Stimulated activated CD8-positive, alpha-beta memory T cell treated with anti-CD3 and anti-CD28 coated beads, Interleukin-12 subunit alpha, Interleukin-12 subunit beta, amount 100 ng/mL, for 24 hours (primary cell): ENCODE results near the gene DBNDD2.

Experiments
- DNase-seq: peaks from one replicate; pipeline ENCODE4 v3.0.0-alpha.2; 2020; ENCODE audit errors: extremely low read depth

The DBNDD2 gene, protein sequence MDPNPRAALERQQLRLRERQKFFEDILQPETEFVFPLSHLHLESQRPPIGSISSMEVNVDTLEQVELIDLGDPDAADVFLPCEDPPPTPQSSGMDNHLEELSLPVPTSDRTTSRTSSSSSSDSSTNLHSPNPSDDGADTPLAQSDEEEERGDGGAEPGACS

GRCh38 chr20:45407783-45408645 is at the start of gene DBNDD2:
Gene DBNDD2 (plus strand): TSS chr20:45408289. CDS start chr20:45408468, 179 bp downstream.
- no peak for DNase-seq

GRCh38 chr20:45359069-45359405 is 49.1 kb upstream of the DBNDD2 start:
- DNase-seq, result no peak

DNA sequence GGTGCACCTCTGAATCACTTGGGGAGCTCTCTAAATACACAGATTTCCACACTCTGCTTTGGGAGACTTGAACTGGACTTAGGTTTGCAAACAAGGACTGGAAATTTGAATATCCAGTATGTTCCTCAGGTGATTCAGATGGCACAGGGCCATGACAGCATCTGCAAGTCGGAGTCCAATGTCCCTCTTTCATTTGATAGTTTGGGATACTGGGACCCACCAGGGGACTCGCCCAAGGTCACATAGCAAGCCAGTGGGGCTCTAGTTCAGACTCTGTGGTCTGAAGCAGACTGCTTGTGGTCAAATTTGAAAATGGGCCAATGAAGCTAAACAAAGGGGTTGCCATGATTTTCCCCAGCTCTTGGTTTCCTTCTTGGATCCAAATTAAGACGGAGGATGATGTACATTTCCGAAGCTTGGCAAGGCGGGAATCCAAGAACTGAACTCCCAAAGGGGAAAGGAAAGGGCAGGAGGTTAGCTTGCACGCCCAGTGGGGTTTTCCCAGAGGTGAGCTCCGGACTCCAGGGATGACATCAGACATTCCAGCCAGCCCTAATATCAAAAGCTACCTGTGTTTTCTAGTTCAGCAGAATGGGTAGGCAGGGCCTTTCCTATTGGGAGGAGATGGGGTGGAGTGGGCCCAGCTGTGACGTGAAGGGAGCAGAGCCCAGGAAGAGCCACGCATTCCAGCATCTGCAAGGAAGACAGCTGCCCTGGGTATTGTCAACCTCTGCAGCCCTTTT is 48.5 kb upstream of the DBNDD2 start:
- no peak for DNase-seq

DNA sequence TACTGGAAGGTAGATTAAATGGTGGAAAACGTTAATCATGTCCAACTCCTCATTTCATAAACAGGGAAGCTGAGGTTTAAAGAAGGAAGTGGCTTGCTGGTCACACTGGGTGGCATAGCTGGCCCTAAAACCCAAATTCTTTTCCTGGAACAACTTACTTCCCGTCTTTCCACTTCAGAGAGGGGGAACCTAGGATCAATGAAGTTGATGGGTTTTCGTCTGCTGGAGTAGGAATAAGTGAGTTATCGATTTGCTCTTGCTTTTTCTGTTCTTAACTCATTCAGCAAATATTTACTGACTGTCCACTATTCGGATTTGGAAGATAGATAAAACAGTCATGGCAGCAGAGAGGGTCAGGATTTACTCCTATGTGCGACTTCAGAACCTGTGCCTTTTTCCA is 46.3 kb upstream of the DBNDD2 start:
- DNase-seq, result no peak

- peak; percentile 96 for DNase-seq
Observed at GRCh38 chr20:45362804-45363610, 45.1 kb upstream of the DBNDD2 start, which contains the start of gene SYS1. Gene SYS1 (plus strand): TSS chr20:45363156. CDS start chr20:45363532, 376 bp downstream.

DNA sequence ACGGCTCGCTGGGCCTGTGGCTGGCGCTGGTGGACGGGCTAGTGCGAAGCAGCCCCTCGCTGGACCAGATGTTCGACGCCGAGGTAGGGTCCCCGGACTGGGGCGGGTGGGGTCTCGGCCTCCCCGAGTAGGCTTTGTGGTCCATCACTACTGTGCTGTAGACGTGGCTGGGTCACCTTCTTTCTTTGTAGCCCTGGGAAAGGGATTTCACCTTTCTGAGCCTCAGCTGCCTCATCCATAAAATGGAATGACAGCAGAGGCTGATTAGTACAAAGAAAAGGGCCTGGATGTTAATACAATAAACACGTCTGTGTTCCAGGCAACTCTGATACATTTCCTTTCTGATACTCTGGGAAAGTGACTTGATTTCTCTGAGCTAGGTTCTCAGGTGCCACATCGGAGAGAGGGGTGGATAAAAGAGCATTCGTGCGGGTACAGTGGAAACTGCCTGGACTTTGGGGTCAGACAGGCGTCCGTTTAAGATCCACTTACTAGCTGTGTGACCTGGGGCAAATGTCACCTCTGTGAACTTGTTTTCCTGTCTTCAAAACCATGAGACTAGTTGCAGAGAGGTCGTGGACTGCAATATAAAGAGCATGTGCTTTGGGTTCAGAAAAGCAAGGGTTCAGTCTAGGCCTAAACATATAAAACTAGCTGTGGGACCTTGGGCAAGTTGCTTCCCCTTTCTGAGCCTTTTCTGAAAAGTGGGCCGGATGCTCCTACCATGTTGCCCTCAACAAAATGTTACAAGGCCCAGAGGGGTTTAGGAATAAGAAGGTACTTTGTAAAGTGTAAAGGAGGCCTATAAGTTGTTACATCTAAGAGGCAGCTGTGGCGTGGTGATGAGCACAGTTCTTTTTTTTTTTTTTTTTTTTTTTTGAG is 44.2 kb upstream of the DBNDD2 start:
- no peak for DNase-seq

- DNase-seq, result no peak
Observed at GRCh38 chr20:45365444-45365970, 42.6 kb upstream of the DBNDD2 start.

- DNase-seq, result no peak
Observed at GRCh38 chr20:45366192-45366591, 41.9 kb upstream of the DBNDD2 start.

DNA sequence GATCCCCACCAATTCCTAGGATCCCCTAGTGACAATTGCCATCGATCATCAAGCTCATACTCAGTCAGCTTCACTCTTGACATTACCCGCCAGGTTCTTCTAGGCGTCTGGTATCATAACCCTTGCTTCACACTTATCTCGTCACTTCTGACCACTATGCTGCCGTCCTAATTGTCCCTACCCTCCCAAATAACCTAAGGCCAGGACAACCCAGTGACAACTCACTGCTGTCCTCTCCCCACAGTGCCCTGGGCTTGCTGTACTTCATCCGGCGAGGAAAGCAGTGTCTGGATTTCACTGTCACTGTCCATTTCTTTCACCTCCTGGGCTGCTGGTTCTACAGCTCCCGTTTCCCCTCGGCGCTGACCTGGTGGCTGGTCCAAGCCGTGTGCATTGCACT is 41.5 kb upstream of the DBNDD2 start:
- no peak for DNase-seq

GRCh38 chr20:45367126-45367525 is 41.0 kb upstream of the DBNDD2 start:
- no peak for DNase-seq

- DNase-seq, result no peak
Observed at GRCh38 chr20:45368221-45368980, 39.7 kb upstream of the DBNDD2 start.

DNA sequence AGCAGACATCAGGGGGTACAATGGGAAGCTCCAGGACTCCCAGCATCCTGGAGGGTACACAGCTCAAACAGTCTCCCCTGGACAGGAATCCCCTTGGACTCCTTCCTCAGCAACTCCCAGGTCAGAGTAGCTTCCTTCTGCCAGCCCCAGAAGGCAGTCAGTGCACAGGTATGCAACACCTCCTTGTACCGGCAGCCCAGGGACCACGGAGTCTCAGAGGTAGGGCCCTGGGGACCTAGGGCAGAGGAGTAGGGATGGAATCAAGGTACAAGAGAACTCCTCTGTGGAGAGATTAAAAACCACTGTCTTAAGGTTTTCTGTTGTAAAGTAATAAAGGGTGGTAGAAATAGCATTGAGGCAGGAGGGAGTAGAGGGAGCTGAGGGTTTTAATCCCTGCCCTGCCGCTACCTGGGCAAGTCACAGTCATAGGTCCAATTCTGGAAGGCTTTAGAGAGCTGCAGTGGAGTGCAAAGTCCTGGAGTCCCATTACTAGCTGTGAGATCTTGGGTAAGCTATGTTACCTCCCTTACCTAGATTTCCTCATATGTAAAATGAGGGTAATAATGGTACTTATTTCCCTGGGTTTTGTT is 37.4 kb upstream of the DBNDD2 start:
- DNase-seq, result no peak

DNA sequence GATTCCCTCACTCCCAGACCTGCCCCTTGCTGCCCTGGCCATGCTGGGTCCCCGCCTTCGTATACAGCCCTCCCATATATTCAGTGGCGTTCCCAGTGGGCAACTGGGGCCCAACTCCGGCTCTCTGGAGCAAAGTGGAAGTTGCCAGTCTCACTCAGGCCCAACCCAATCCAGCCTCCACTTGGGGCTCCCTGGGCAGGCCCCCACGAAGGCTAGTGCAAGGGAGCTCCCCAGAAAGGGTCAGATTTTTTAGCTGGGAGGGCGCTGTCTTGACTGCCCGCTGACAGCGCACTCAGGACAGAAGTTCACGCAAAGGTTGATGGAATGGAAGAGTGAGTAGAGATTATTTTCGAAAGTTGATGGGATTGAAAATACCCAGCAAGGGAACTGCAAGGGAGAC is 35.8 kb upstream of the DBNDD2 start:
- no peak for DNase-seq

GRCh38 chr20:45372646-45373352 is 35.3 kb upstream of the DBNDD2 start:
- DNase-seq, result no peak

GRCh38 chr20:45373353-45374100 is 34.6 kb upstream of the DBNDD2 start:
- peak; percentile 75 for DNase-seq

DNA sequence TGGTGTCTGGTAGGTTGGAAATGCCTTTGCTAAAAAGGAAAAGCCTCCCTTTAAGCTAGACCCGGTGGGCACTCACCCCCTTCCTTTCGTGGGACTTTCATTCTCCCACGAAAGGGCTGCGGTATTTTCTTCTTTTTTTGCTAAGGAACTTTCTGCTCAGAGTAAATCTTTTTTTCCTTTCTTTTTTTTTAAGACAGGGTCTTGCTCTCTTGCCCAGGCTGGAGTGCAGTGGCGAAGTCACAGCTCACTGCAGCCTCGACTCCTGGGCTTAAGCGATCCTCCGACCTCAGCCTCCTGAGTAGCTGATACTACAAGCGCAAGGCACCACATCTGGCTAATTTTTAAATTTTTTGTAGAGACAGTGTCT is 34.0 kb upstream of the DBNDD2 start:
- no peak for DNase-seq

- DNase-seq, result no peak
Observed at GRCh38 chr20:45374966-45375365, 33.1 kb upstream of the DBNDD2 start.

GRCh38 chr20:45377269-45377668 is 30.8 kb upstream of the DBNDD2 start:
- DNase-seq, result no peak
